ENCODE data around the gene TSPAN18. TPM values are rescaled to one million over a fixed set of nuclear protein-coding genes. Genes with fewer than 3 reads are reported as not detected.

TSPAN18 gene
- total and polyA plus RNA-seq, 2 of the 4 experiments (the other 2 are of a cell fraction): 0.36 to 1.1 TPM

DNA sequence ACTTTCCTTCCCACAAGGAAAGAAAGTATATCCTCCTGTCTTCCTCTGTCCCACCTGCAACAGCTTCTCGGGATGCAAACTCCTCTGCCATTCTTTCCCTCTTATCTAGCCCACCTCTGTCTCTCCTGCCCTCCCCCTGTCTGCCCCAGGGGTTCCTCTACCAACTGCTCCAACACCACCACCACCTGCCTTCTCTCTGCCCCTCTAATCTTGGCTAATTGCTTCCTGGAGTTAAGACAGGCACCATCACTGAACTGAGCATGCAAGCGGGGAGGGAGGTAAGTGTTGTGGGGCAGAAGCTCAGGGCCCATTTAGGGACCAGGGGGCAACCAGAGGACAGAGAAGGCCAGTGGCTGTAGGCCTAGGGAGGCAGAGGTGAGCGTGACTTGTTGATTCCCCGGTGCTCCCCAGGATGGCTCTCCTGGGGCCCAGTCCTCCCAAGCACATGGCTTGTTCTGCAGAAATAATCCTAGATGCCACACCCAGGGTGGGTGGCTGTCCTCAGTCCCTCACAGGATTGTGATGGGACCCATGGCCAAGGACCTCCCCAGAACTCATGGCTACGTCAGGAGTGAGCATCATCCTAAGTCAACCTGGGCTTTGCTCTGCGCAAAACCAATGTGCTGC lies 112.8 kb downstream of the TSPAN18 start:
- Histone ChIP-seq H2BK5ac (ENCODE audit: low read depth, low read length, poor library complexity, severe bottlenecking) (peak overlapping the region; percentile 19), H2BK15ac (ENCODE audit: low read depth, low read length) (peak overlapping the region; percentile 66; the same call in 2 of the 3 replicates), H3K23ac (ENCODE audit: low read depth, low read length) (no peak overlapping the region), H2BK120ac (ENCODE audit: low read depth, low read length) (peak overlapping the region; percentile 99), H3K14ac (replicated peaks; ENCODE audit: low read depth, low read length) (no peak overlapping the region), H3K9ac (ENCODE audit: low read depth, low read length) (no peak overlapping the region), H3K27me3 (ENCODE audit: control insufficient read depth, insufficient read depth, low read length) (no peaks in the 10 kb centered on the region), H4K20me1 (ENCODE audit: insufficient read depth, low read length) (no peaks in the 10 kb centered on the region), H2AK9ac (replicated peaks; ENCODE audit: low read depth, low read length, poor library complexity) (no peak overlapping the region), H3K4me3 (ENCODE audit: insufficient read depth, low read depth, low read length) (no peak overlapping the region), H4K5ac (ENCODE audit: low read depth, low read length) (peak overlapping the region; percentile 18; the same call in 1 of the 2 replicates), H2BK20ac (ENCODE audit: low read depth, low read length) (peak overlapping the region; percentile 57), H2AK5ac (ENCODE audit: low read depth, low read length) (peak overlapping the region; percentile 58), H2AFZ (replicated peaks; ENCODE audit: low read length, poor library complexity) (peak overlapping the region; percentile 8), H3K4me2 (ENCODE audit: low read depth, low read length) (no peak overlapping the region), H4K8ac (ENCODE audit: low read depth in 2 of 2, low read length in 2 of 2) (peak overlapping the region in 1 of 2 experiments; percentile 19; a peak in 2 of 4 replicates), H3K27ac (ENCODE audit: insufficient read depth, low read length) (no peak overlapping the region), H3K36me3 (ENCODE audit: control insufficient read depth, insufficient read depth, low read length) (no peaks in the 10 kb centered on the region), H3K56ac (ENCODE audit: extremely low read depth, insufficient read depth, low read length) (no peak overlapping the region), H3K18ac (ENCODE audit: low read depth, low read length) (peak overlapping the region; percentile 60), H4K91ac (ENCODE audit: insufficient read depth, low read depth, low read length) (peak overlapping the region; percentile 85), H3K4me1 (ENCODE audit: control insufficient read depth, insufficient read depth, low read length) (peaks cover 18% of the 10 kb centered on the region), H3K79me1 (ENCODE audit: low read depth in 1 of 2, low read length in 2 of 2) (no peaks in the 10 kb centered on the region), H3K9me3 (ENCODE audit: control insufficient read depth, insufficient read depth, low read length) (no peaks in the 10 kb centered on the region), H3K4ac (ENCODE audit: low read depth, low read length) (peak overlapping the region; percentile 33; the same call in 1 of the 2 replicates), H3K9me1 (ENCODE audit: insufficient read depth, low read length) (peaks cover 7% of the 10 kb centered on the region)
- WGBS, 2 experiments (ENCODE audit: extremely low coverage in 2 of 2, insufficient read length in 1 of 2): 95% methylated on average over 3 of the region's 6 CpGs; no CpG with 5 or more reads in 1 of the 2 experiments
- ChIA-PET POLR2A (ENCODE audit: unreplicated experiment) (no interaction called here), CTCF (no interaction called here)
- TF ChIP-seq BHLHE40 (IDR thresholded peaks at IDR 0.05; ENCODE audit: low read depth, low read length): no peak
- TF ChIP-seq MAZ (IDR thresholded peaks at IDR 0.05; ENCODE audit: borderline replicate concordance, low read depth, low read length): no peak
- TF ChIP-seq NFE2L2 (IDR thresholded peaks at IDR 0.05; ENCODE audit: low read depth, low read length): no peak
- no peak for TF ChIP-seq RCOR1 (IDR thresholded peaks at IDR 0.05; ENCODE audit: insufficient replicate concordance, low read length)
- TF ChIP-seq, protein P1, sequence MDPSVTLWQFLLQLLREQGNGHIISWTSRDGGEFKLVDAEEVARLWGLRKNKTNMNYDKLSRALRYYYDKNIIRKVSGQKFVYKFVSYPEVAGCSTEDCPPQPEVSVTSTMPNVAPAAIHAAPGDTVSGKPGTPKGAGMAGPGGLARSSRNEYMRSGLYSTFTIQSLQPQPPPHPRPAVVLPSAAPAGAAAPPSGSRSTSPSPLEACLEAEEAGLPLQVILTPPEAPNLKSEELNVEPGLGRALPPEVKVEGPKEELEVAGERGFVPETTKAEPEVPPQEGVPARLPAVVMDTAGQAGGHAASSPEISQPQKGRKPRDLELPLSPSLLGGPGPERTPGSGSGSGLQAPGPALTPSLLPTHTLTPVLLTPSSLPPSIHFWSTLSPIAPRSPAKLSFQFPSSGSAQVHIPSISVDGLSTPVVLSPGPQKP (IDR thresholded peaks at IDR 0.05; ENCODE audit: borderline replicate concordance, low read depth, low read length): no peak
- TF ChIP-seq, protein P2, sequence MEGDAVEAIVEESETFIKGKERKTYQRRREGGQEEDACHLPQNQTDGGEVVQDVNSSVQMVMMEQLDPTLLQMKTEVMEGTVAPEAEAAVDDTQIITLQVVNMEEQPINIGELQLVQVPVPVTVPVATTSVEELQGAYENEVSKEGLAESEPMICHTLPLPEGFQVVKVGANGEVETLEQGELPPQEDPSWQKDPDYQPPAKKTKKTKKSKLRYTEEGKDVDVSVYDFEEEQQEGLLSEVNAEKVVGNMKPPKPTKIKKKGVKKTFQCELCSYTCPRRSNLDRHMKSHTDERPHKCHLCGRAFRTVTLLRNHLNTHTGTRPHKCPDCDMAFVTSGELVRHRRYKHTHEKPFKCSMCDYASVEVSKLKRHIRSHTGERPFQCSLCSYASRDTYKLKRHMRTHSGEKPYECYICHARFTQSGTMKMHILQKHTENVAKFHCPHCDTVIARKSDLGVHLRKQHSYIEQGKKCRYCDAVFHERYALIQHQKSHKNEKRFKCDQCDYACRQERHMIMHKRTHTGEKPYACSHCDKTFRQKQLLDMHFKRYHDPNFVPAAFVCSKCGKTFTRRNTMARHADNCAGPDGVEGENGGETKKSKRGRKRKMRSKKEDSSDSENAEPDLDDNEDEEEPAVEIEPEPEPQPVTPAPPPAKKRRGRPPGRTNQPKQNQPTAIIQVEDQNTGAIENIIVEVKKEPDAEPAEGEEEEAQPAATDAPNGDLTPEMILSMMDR (conservative IDR thresholded peaks at IDR 0.05; ENCODE audit: low read depth, low read length): no peak
- TF ChIP-seq MXI1 (IDR thresholded peaks at IDR 0.05; ENCODE audit: borderline replicate concordance, low read depth, low read length): no peak
- TF ChIP-seq POLR2A (IDR thresholded peaks at IDR 0.05; ENCODE audit: low read depth, low read length): no peak
- TF ChIP-seq CHD1 (IDR thresholded peaks at IDR 0.05; ENCODE audit: low read depth, low read length): no peak
- no peak for TF ChIP-seq FOS (IDR thresholded peaks at IDR 0.05; ENCODE audit: low read depth, low read length)
- TF ChIP-seq, protein P3, sequence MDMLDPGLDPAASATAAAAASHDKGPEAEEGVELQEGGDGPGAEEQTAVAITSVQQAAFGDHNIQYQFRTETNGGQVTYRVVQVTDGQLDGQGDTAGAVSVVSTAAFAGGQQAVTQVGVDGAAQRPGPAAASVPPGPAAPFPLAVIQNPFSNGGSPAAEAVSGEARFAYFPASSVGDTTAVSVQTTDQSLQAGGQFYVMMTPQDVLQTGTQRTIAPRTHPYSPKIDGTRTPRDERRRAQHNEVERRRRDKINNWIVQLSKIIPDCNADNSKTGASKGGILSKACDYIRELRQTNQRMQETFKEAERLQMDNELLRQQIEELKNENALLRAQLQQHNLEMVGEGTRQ (IDR thresholded peaks at IDR 0.05; ENCODE audit: low read depth, low read length): no peak
- TF ChIP-seq CEBPB (IDR thresholded peaks at IDR 0.05; ENCODE audit: low read depth, low read length): no peak
- no peak for TF ChIP-seq RFX5 (IDR thresholded peaks at IDR 0.05; ENCODE audit: low read depth, low read length)
- no peak for TF ChIP-seq MAFK (IDR thresholded peaks at IDR 0.05; ENCODE audit: low read depth, low read length)
- TF ChIP-seq SMC3 (IDR thresholded peaks at IDR 0.05; ENCODE audit: low read depth, low read length): no peak
- no peak for TF ChIP-seq RAD21 (IDR thresholded peaks at IDR 0.05; ENCODE audit: low read length)
- dilution Hi-C loops (cut with HindIII; ENCODE audit: low sequenced_read_pairs, unreplicated experiment): no loop called here
- in situ Hi-C loops (cut with MboI; ENCODE audit: low sequenced_read_pairs): no loop called here
- DNase-seq (no peak), ATAC-seq (ENCODE audit: low read depth) (no peak)
- no TSS peak for BruUV-seq (replicated peaks)
- intact Hi-C loops (cut with micrococcal nuclease): loop anchor here (5.0 kb wide), 1 partner anchor 48 kb away; no protein-coding TSS in a partner anchor

Data from IMR-90 (cell line).